ENCODE measurements around the gene KRTAP2-3.
A peak's percentile ranks its signal among the peaks of the same experiment; 100 is the strongest.

The KRTAP2-3 gene

GRCh38 chr17:41029633-41030245 lies 30.2 kb downstream of the KRTAP2-3 start, which contains the start of gene KRTAP1-4:
Gene KRTAP1-4, minus strand, starts transcription at chr17:41030195. Its CDS starts 117 bp downstream, at chr17:41030078.
- DNase-seq (ENCODE audit: low spot score): no peak

DNA sequence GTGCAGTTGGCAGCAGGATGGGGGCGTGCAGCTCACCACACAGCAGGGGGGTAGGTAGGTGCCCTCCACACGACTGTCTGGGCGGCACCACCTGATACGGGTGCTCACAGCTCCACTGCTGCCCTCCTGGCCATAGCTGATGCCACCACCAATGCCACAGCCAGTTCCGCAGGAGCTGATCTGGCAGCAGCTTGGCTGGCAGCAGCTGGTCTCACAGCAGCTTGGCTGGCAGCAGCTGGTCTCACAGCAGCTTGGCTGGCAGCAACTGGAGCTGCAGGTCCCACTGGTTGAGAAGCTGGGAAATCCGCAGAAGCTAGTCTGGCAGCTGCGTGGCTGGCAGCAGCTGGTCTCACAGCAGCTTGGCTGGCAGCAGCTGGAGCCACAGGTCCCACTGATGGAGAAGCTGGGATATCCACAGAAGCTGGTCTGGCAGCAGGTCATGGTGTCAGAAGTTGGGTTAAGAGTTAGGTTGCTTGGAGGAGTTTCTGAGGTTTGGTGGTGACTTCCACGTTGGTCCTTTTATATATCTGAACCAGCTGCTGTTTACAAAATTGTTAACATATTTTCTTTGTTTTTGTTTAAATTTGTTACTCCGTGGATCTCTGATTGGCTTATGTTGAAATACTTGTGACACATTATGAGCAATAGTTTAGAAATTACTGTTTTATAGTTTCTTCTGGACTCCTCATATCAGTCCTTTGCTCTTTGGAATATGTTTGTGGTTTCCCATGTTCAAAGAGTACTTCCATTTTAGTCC lies 33.0 kb downstream of the KRTAP2-3 start, which contains the start of gene KRTAP1-5:
Gene KRTAP1-5, minus strand, starts transcription at position 494 of the 757 bp plus-strand sequence. Its CDS starts 53 bp downstream, at position 441.
- peak; percentile 66 for DNase-seq (ENCODE audit: low spot score)

DNA sequence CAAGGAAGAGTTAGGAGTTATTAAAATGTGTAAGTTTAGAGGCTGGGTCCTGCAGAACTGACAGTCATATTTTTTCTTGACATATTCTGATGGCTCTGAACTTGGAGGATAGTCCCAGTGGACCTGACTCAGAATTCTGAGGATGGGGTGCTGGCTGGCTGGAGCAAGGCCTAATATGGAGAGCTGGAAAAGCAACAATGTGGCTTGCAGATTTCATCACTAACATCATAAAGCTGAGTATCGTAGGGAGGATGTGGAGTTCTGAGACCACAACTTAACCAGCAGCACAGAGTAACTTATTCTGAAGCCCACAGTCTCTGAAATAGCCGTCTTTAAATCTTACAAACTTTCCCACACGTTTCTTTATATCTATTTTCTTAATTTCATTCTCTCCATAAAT lies 35.2 kb downstream of the KRTAP2-3 start:
- no peak for DNase-seq (ENCODE audit: low spot score)

DNA sequence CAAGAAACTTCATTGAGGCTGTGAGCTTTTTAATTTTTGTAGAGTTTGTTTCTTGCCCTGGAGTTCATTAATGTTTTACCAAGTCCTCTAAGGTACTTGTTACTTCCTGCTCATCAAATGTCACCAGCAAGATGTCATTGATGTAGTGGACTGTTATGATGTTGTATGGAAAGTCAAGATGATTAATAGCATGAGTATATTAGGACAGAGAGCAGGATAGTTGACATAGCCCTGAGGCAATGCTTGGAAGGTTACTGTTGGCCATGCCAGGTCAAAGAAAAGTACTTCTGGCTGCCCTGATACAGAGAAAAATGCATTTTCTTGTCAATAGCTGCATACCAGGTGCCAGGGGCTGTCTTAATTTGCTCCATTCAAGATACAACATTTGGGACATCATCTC lies 39.6 kb downstream of the KRTAP2-3 start:
- DNase-seq (ENCODE audit: low spot score): no peak

DNA sequence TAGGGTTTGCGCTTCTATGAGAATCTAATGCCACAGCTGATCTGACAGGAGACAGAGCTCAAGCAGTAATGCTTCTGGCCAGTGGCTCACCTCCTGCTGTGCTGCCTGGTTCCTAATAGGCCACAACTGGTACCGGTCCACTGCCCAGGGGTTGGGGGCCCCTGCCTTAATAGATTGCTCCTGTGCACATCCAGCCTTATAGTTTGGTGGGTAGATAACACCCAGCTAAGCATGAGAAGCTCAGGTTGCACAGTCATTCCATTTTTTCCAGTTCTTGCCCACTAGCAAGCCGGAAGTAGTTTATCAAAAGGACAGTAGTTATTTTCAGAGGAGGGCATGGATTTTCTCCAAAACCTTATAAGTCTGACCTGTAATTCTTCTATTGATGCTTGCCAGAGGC lies 40.5 kb downstream of the KRTAP2-3 start:
- no peak for DNase-seq (ENCODE audit: low spot score)

GRCh38 chr17:41018541-41018940 lies 41.4 kb downstream of the KRTAP2-3 start:
- DNase-seq (ENCODE audit: low spot score): no peak

DNA sequence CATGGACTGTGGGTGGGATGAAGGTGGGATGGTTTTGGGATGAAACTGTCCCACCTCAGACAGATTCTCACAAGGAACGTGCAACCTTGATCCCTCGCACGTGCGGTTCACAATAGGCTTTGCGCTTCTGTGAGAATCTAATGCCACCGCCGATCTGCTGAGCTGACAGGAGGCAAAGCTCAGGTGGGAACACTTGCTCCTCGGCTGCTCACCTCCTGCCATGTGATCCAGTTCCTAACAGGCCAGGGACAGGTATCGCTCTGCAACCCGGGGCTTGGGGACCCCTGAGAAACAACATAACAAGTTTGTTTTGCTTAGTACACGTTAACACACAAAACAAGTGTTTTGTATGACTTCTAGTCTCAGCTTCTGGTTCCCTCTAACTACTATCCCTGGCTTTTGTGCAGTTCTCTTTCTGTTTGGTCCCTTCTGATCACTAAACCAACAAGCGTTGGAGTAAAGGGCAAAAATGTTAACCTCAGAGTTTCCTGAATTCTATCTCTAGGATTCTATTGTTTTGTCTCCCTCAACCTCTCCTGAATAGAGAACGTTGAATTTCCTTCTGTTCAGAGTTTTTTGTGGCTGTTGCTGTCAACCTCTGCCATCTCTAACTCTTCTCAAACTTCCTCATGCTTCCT lies 43.2 kb downstream of the KRTAP2-3 start:
- DNase-seq (ENCODE audit: low spot score): no peak

DNA sequence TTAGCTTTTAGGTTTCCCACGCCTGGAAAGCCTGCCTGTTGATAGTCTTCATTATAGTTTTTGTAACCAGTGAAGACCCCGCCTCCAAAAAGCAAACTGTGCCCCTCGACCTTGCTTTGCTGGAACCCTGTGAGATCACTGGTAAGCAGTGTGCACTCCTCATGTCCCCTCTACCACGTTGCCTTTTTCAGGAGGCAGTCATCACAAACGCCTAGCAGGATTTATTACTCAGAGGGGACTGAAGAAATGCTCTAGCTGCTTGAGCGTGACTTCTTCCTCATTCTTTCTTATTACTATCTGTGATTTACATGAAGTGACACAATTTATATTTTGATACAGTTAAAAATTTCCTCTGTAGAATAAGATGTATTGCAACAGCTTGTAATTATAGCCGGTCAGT lies 44.5 kb downstream of the KRTAP2-3 start:
- no peak for DNase-seq (ENCODE audit: low spot score)

- DNase-seq (ENCODE audit: low spot score): no peak
Observed at GRCh38 chr17:41013606-41014005, 46.3 kb downstream of the KRTAP2-3 start.

DNA sequence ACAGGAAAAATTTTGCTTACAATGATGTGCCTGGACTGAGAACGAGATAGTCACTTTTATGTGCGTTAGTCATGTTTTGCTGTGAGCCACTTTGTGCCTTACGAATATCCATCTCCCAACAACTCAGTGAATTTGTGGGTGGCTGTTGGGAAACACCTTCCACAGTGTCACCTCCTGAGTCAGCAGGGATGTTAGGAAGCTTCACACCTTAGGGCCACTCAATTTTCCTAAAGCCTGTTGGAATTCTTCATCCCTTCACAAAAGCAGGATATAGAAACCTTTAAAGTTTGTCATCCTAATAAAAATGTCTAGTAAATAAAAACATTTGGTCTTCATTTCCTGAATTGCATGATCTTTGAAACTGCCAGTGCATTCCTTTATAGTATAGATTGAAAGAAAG lies 46.7 kb downstream of the KRTAP2-3 start:
- no peak for DNase-seq (ENCODE audit: low spot score)

DNA sequence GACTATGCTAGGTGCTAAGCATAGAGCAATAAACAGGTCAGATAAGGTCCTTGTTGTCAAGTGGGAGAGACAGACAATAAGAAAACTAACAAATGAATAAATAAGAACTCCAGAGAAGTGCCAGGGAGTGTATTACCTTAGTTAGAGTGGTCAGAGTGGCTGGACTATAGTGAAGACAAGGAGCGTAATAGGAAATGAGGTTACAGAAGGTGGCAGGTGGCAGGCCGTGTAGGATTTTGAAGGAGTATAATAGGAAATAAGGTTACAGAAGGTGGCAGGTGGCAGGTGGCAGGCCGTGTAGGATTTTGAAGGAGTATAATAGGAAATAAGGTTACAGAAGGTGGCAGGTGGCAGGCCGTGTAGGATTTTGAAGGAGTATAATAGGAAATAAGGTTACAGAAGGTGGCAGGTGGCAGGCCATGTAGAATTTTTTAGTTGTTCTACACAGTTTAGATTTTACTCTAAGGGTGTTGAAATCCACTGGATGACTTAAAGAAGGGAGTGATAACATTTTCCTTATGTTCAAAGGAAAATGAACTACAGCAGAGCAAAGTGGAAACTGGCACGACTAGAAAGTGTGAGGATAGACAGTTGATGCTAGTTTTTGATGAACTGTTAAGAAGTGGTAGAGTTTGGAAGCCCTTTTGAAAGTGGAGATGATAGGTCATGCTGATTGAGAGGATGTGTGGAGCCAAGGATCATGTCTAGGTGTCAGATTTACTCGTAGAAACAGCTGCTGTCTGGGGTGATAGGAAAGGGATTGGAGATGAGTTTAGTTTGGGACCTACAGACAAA lies 47.4 kb downstream of the KRTAP2-3 start:
- no peak for DNase-seq (ENCODE audit: low spot score)

DNA sequence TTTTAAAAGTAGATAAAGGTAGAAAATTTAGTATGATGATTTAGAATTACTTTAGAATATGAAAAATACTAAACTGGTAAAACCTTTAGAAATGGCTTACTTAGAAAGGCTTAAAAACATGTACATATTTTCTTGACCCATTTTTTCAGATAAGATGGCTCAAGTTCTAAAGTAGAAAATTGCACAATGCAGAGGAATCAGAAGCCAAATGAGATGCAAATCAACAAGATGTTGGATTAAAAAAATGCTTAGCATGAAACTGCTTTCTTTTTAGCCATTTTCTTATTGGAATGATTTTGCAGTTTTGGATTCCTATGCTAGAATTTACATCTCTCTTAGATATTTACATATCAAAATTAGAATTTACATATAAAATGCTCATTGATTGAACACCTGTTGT lies 49.5 kb downstream of the KRTAP2-3 start:
- DNase-seq (ENCODE audit: low spot score): no peak

DNA sequence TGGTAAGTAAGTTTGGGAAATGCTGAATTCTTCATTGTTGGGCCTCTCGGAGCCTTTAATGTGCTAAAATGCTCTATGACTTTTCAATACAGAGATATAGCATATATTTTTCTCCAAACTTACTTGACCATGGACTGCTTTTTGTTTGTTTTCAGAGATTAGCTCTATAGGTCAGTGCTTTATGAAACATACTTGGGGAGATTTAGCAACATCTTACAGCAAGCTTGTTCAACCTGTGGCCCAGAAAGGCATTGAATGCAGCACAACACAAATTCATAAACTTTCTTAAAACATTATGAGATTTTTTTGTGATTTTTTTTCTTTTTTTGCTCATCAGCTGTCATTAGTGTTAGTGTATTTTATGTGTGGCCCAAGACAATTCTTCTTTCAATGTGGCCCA lies 50.0 kb downstream of the KRTAP2-3 start:
- DNase-seq (ENCODE audit: low spot score): no peak

GRCh38 chr17:41009301-41009760 lies 50.6 kb downstream of the KRTAP2-3 start:
- DNase-seq (ENCODE audit: low spot score): no peak

Data from hepatic stellate cell (primary cell).